Urothelium cell line (cell line): Measurements from ENCODE around the gene PAXX.
A peak's percentile ranks its signal among the peaks of the same experiment; 100 is the strongest.

Experiments
- DNase-seq: peaks from one replicate; pipeline ENCODE4 v3.0.0; 2011; ENCODE audit warnings: low spot score, mixed read lengths
- FAIRE-seq: peaks from 2 replicates; lab custom pipeline; 2011; peaks lifted over from hg19 to GRCh38; lab: Jason Lieb, UNC

The PAXX gene

DNA sequence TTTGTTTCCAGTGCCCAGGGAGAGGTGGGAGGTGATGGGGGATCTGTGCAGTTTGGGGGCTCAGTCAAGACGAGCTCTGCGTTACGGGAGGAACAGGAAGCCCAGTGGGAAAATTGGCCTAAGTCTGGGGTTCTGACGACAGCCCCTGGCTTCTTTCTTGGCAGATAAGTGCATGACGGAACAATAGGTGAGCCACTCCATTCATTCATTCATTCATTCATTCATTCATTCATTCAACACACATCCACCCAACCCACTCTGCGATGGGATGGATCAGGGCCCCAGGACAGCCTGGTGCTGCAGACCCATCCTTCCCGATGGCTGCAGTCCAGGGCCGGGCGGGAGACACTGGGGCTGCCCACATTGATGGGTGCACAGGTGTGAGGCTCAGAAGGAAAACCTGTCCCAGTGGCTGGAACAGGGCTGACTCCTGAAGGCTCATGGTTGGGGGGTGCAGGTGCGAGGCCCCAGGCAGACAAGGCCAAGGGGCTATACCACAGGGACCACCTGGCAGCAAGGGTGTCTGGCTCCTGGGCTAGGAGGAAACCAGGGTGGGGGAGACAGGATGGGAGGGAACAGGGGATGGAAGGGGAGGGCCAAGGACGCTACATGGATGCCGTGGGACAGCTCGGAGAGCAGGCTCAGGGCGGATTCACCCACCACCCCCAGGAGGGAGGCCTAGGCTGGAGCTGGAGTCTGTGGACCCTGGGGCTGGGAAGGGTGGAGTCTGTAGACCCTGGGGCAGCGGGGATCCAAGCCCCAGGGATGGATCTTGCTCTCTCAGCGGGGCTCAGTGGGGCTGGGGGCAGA lies 11.3 kb upstream of the PAXX start:
- no peak for FAIRE-seq
- no peak for DNase-seq

DNA sequence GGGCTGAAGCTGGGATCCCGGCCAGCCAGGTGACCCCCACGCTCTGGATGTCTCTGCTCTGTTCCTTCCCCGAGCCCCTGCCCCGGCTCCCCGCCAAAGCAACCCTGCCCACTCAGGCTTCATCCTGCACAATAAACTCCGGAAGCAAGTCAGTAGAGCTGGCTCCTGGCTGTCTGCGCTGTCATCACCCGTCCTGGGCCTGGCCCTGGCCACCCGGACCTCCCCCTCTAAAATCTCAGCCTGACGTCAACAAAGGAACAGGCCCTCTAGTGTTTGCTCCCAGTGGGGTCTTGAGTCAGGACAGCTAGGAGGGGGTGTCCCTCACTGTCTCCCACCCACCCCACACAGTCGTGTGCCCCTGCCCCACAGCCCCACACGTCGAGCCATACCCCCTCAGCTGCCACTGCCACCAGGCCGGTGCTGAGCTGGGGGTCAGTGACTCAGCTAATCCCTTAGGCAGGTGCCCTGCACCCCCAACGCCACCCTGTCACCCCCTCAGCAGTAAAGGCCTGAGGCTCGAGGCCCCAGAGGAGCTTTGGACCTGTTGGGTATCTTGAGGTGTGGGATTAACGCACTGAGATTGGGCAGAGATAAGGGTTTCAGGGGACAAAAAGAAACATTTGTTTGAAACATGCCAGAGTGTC lies 10.5 kb upstream of the PAXX start:
- DNase-seq = no peak
- FAIRE-seq = no peak

DNA sequence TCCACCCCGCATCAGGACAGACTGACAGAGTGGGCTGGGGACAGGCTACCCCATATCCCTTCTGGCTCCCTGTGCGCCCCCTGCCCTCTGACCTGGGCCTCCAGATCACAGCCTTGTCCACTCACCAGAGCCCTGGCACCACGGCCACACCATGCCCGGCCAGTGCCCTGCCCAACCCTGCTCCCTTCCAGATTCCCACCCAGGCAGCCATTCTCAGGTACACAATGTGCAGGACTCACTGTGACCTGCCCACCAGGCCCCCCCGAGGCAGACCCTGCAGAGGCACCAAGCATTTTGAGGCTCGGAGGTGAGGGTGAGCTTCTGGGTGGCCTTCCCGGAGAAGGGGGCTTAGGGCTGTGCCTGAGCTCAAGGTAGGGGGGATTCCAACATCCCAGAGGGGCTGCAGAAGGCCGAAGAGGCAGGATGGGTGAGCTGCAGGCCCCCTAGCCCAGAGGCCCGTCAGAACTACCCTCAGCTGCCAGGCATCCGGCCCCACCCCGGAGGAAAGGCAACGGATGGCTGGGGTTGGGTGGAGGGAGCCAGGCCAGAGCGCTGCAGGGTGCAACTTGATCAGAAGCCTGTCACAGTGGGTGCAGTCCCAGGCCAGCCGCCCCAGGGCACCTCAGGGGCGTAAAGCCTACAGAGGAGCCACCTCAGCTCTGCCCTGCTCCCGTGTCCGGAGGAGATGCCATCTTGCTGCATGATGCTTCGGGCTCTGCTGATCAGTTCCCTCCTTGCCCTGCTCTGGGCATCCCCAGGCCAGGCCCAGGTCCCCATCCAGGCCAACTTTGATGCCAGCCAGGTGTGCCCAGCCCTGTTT lies 9.8 kb upstream of the PAXX start, which contains the start of gene LCNL1:
Gene LCNL1, plus strand, starts transcription at position 762 of the 820 bp plus-strand sequence. CDS start 594 bp downstream, outside the sequence.
- DNase-seq (no peak), FAIRE-seq (no peak)

DNA sequence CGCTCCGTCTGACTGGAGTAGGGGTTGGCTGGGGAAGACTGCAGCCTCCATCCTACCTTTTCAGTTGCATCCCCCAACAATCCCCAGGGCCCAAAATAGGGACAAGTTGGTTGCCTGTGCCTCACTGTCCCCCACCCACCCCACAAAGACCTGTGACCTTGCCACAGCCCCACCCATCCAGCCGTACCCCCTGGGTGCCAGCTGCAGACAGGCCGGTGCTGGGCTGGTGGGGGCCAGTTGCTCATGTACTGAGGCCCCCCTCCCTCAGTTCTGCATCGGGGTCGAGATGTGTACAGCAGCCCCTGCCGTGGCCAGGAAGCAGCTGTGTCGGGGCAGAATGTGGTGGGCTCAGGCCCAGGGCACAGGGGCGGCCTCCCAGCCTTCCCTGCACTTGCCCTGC lies 9.1 kb upstream of the PAXX start:
- DNase-seq (no peak), FAIRE-seq (no peak)

DNA sequence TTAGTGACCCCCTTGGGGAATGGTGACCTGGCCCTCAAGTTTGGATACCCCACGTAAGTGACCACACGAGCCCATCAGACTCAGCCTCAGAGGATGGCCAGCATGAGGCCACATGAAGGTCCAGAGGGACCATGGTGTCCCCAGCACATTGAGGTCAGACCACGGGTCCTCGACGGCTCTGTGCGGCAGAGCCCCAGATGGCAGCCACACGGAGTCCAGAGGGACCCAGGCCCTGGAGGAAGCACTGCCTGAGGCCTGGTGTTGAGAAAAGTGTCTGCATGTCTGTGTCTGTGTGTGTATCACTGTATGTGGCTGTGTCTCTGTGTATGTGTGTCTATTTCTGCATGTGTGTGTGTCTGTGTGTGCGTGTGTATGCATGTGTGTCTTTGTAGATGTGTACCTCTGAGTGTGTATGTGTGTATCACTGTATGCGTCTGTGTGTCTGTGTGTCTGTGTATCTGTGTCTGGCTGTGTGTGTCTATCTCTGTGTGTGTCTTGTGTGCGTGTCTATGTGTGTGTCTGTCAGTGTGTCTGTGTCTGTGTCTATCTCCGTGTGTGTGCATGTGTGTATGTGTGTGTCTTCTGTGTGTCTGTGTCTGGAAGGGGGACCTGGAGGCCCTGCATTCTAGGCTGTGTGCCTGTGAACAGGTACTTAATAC lies 8.4 kb upstream of the PAXX start:
- DNase-seq = no peak
- FAIRE-seq = peak; percentile 93

DNA sequence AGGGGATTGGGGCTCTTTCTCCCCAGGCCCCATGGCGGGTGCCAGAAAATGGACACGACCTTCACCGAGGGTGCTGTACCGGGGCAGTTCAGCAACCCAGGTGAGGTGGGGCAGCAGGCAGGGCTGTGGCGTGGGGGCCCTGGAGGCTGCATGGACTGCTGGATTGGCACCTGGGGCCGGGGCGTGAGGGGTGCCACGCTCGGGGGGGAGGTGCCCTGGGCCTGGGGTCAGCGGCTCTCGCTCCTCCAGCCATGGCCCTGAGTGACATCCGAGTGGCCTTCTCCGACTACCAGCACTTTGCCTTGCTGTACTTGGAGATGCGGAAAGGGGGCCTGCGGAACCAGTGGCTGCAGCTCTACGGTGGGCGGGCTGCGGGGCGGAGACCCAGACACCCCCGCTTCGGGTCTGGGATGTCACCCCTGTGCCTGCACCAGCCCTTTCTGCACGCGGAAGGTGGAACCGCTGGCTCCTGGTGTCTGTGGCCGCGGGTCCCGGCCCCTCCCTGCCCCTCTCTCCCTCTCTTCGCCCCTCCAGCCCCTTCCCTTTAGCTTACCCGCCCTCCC lies 7.7 kb upstream of the PAXX start:
- FAIRE-seq = no peak
- DNase-seq = no peak

DNA sequence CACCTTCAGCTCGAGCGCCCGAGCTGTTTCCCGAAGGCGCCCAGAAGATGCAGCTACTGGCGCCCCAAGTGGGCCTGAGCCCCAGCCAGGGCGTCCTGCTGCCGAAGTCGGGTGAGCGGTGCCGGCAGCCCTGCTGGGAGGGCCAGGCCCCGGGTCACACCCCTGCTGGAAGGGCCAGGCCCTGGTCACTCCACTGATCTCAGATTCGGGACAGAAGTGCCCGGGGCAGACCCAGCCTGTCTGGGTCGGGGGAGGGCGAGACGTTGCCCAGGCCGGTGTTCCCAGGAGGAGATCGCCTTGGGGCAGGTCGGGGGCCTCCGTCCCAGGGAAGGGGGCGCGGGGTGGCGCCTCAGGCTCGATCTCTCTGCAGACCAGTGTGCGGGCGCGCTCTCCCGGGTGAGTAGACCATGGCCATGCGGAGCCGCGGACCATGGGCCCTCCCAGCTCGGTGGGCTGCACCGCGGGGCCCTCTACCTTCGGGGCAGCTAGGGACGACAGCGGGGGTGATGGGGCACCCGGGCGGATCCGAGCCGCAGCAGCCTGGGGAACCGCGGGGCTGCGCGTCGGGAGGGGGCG lies 7.1 kb upstream of the PAXX start:
- no peak for DNase-seq
- no peak for FAIRE-seq

DNA sequence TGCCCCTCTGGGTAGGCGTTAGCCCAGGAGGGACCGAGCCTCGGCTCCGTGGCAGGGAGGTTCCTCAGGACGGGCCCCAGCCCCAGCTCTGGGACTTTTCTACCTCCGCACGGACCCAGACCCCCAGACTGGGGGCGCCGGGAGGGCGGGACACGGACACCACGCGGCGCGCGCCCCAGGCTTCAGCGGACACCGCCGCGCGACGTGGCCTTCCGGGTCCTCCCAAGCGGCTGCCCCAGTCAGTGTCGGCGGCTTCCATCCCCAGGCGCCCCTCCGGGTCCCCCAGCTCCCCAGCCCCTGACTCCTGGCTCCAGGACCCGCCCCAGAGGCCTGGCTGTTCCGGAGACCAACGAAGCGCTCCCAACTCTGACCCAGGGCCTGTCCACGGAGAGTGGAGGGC lies 6.4 kb upstream of the PAXX start:
- no peak for FAIRE-seq

DNA sequence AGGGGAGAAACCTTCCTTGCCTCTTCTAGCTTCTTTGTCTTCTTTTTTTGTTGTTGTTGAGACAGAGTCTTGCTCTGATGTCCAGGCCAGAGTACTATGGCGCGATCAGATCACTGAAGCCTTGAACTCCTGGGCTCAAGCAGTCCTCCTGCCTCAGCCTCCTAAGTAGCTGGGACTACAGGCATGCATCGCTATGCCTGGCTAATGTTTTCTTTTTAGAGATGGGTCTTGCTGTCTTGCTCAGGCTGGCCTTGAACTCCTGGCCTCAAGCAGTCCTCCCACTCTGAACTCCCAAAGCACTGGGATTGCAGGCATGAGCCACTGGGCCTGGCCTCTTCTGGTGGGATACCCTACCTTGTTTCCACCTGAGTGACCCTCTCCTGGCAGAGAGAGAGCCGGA lies 3.4 kb upstream of the PAXX start:
- FAIRE-seq (no peak), DNase-seq (no peak)

More for the DNA sequence above, 6.4 kb upstream of the PAXX start:
- no peak for DNase-seq

DNA sequence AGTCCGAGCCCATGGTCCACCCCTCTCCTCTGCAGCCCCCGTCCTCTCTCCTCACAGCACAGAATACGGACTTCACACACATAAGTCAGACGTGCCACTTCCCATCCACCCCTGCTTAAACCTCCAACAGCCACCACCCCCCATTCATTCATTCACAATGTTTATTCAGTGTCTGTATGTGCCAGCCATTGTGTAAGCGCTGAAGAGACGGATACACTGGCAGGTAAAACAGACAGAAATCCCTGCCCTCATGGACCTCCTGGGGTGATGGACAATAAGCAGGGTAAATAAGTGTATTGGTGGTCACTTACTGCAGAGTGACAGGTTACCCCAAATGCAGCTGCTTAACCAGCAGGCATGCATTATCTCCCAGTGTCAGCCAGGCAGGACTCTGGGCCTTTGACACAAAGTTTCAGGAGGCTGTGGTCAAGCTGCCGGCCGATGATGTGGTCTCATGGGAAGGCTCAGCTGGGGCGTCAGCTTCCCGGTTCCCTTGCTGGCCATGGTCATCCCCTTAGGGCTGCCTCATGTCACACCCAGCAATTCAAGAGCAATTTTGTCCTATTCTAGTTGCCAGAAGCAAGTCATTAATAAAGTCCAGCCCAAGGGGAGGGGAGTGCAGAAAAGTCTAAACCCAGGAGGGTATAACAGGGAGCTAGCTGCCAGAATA lies 1.8 kb upstream of the PAXX start:
- no peak for FAIRE-seq

DNA sequence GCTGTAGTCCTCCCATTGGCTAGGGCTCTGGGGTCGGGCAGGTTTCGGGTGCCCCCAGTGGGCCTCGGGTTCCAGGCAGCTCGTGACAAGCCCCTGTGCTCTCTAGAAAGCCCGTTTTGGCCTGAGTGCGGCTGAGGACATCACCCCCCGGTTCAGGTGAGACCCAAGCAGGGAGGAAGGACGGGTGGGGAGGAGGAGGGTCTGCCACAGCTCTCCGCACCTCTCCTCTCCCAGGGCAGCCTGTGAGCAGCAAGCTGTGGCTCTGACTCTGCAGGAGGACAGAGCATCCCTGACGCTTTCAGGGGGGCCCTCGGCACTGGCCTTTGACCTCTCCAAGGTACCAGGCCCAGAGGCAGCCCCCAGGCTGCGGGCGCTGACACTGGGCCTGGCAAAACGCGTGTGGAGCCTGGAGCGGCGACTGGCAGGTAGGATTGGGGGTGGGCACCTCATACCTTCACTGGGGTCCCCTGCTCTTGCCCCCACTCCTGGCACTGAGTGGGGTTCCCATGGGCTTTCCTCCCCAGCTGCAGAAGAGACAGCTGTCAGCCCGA lies 672 bp downstream of the PAXX start:
- no peak for DNase-seq
- no peak for FAIRE-seq

More for the DNA sequence above, 1.8 kb upstream of the PAXX start:
- DNase-seq = no peak

DNA sequence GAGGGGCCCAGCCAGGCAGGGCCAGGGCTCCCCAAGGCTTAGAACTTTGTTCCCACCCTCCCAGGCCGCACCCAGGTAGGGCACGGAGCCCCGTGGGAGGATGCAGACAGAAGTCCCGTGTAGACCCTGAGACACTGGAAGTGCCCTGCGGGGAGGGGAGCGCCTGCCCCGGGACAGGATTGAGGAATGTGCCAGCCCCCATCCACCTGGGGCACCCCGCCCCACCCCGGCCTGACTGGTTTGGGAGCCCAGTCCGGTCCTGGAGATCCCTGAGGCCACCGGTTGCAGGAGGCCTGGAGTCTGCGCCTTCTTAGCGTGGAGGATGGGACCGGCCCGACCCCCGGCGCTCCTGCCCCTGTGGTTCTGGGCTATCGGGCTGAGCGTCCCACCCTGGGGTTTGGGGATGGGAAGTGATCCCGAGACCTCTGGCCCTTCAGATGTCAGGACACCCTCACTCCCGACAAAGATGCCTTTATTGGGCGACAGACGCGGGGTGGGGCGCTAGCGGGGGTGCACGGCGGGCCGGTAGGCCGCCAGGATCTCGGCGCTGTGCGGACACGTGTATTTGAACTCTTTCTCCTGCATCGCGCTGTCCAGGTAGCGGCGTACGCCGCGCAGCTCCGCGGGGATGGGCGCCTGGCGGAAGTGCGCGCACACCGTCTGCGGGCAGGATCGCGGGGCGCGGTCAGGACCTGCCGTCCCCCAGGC lies 2.1 kb downstream of the PAXX start:
- FAIRE-seq = no peak
- DNase-seq = no peak

DNA sequence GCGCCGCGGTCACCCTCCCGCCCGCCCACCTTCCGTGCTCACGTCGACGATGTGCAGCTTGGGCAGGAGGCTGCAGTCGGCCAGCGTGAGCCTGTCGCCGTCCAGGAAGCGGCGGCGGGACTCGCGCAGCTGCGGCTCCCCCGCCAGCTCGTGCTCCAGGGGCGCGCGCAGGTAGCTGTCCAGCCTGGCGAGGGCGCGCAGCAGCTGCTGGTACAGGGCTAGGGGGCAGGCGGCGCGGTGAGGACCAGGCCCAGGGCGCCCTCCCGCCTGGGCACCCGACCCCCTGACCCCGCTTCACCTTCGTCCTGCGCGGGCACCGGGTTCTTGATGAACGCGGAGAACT lies 2.6 kb downstream of the PAXX start:
- FAIRE-seq (no peak), DNase-seq (no peak)

DNA sequence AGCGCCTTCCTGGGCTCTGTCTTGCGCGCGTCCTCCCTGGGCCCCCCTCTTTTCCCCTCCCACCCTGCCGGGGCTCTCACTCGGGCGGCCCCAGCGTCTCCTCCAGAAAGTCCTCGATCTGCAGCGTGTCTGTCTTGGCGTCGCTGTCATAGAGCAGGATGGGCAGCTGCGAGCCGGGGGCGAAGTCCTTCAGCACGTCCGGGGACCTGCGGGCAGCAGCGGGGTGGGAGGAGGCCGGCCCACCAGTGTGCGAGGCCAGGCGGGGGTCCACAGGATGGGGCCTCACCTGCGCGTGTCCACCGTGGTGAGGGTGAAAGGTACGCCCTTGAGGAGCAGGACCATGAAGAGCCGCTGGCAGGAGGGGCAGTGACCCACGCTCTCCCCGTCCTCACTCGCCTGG lies 3.1 kb downstream of the PAXX start:
- FAIRE-seq (no peak), DNase-seq (no peak)

DNA sequence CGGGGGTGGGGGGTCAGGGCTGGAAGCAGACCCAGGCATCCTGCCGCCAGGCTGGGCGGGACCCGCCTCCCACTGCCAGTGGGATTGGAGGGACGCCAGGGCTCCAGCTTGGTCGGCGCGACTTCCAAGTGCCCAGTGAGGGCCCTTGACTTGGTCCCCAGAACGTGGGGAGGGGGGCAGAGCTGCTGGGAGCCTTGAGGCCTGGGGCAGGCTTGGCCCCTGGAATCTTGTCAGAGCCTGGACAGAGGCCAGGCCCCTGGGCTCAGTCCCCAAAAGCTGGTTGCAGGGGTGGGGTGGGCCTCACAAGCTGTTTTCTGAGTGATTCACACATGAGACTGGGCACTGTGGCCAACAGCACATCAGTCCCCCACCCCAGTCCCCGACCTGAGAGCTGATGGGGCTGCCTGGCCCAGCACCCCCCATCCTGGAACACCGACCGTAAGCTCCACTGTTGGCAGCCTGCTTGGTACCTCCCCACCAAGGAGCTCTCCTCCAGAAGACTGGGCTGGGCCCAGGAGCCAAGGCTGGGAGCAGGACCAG lies 3.6 kb downstream of the PAXX start:
- DNase-seq (peak; percentile 34), FAIRE-seq (no peak)

DNA sequence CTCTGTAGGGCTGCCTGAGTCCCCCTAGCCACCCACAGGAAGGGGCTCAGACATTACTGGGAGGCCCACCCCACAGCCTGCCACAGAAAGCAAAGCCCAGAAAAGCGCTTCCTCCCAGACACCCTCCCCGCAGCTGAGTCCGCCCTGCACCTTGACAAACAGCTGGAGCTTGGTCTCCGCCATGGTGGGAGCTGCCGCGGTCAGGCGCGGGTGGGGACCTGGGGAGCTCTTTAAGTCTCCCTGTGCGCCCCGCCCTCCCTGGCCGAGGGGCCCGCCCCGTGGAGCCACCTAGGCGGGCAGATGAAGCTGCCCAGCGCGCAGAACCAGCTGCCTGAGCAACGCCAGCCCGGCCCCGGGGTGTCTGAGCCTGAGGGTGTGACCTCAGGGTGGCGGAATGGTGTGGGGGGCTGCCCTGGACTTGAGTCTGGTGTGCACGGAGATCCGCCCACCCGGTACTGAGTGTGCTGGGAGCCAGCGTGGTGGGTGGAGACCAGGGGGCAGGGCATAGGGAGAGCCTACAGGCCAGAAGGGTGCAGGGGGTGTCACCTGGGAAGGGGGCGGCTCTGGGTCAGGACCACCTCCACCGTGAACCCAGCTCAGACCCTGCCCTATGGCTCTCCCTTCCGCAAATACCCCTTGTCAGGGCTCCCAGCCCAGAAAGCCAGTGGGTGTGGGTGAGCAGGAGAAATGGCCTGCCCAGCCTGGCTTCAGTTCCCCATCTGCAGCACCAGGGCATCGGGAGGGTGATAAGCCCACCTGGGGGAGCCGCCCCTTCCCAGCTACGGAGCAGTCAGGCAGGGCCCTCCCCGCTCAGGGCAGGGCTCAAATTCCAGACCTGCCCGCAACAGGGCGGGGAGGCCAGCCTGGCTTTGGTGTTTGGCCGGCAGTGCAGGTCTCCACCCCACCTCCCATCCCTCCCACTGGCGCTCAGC lies 4.4 kb downstream of the PAXX start, which contains the start of gene CLIC3:
Gene CLIC3, minus strand, starts transcription at position 208 of the 932 bp plus-strand sequence. Its CDS starts 25 bp downstream, at position 183.
- FAIRE-seq (peak; percentile 63), DNase-seq (peak; percentile 75)

DNA sequence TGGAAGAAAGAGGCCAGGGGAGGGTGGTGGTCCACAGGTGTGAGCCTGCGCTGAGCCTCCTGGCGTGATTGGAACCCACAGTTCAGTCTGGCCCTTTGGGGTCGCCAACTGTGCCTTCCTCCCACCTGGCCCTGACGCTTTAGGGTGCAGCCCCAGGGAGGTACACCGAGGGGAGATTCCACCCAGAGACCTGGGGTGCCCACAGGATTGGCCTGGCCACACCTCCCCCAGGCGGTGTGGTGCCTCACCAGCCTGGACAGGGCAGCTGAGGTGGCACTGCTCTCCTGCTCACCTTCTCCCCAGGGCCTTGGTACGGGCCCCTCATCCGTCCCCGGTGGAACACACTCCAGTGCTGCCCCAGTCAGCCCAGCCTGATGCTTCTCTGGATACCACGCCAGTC lies 5.1 kb downstream of the PAXX start:
- no peak for DNase-seq
- no peak for FAIRE-seq
